HG03442 (cell line): ENCODE data around the gene MUC2.

Source experiments
- ATAC-seq: cut with Tn5 transposase; IDR thresholded peaks from one replicate; pipeline ENCODE4 v1.9.1; 2021; ENCODE audit warnings: mild to moderate bottlenecking, moderate library complexity; ENCODE audit not compliant: unreplicated experiment

The MUC2 gene

GRCh38 chr11:1118755-1119603 is 44.3 kb downstream of the MUC2 start:
- ATAC-seq: no peak

GRCh38 chr11:1119604-1120146 is 45.0 kb downstream of the MUC2 start:
- ATAC-seq: no peak

GRCh38 chr11:1120532-1121330 is 46.1 kb downstream of the MUC2 start:
- no peak for ATAC-seq

- ATAC-seq: no peak
Observed at GRCh38 chr11:1121331-1121812, 46.7 kb downstream of the MUC2 start.

DNA sequence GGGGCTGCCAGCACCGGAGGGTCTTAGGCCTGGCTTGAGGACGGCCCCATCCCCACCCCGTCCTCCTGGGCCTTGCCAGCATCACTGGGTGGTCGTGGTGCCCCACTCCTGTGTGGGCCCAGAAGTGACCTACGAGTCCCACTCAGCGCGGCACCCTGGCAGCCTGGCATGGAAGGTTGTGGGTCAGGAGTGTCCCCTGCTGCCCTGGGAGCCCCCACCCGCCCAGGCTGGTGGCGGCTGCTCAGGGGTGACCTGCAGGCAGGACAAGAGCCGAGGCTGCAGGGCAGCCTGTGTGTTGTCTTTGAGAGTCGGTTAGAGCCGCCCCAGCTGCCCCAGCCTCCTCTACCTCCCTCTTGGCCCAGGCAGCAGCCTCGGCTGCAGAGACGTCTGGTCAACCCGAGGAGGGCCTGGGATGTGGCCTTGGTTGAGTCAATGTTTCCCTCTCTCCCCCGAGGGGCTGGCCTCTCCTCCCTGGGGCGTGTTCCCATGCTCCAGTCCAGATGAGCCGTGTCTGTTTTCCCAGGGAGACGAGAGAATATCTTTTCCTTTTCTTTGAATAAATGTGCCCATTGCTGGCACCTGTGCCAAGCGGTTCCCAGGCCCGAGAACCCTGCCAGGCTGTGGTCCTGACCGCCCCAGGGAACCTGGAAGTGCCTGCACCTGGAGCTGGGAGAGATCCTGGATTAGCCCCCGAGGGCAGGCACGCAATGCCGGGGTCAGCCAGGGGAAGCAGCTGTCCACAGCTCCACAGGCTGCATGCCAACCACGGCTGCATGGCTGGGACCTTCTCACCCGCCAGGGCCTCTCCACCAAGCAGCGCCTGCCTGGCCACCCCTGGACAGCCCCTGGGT is 47.4 kb downstream of the MUC2 start:
- no peak for ATAC-seq

DNA sequence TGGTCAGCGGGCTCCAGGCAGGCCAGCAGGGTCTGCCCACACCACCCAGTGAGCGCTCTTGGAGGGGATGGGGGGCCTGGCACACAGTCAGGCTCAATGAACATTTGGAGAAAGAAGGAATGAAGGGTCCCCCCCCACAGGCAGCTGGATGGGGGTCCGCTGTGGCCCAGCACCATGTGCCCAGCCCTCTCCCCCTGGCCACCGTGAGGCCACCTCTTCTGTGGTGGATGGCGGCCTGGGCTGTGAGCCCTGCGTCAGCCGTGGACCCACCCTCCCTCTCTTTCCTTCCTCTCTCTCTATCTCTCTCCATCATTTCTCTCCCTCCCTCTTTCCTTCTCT is 48.0 kb downstream of the MUC2 start:
- ATAC-seq: no peak

DNA sequence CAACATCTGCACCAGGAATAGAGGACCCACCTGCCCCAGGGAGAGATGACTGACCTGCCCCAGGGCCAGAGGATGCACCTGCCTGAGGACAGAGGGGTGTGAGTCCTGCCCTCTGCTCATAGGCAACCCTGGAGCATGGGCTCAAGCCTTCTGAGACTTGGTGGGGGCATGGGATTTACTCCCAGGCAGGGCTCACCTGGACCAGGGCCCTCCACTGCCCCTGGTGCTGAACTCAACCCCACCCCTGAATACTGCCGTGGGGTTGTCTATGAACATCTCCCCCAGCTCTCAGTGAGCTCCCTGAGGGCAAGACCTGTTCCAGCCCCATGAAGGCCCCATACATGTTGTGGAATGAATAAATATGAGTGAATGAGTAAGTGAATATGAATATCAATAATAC is 49.3 kb downstream of the MUC2 start:
- no peak for ATAC-seq
